HG02870 (cell line): ENCODE data around the gene PEAK3.
"Not testable (repeated sequence)": the region's sequence is repeated elsewhere in the genome, so short reads cannot be mapped to it uniquely, and the experiment has no call there.

Experiments used
- ATAC-seq: cut with Tn5 transposase; IDR thresholded peaks from one replicate; pipeline ENCODE4 v1.9.1; 2021; ENCODE audit warnings: mild to moderate bottlenecking, moderate library complexity; ENCODE audit not compliant: unreplicated experiment

Gene PEAK3

DNA sequence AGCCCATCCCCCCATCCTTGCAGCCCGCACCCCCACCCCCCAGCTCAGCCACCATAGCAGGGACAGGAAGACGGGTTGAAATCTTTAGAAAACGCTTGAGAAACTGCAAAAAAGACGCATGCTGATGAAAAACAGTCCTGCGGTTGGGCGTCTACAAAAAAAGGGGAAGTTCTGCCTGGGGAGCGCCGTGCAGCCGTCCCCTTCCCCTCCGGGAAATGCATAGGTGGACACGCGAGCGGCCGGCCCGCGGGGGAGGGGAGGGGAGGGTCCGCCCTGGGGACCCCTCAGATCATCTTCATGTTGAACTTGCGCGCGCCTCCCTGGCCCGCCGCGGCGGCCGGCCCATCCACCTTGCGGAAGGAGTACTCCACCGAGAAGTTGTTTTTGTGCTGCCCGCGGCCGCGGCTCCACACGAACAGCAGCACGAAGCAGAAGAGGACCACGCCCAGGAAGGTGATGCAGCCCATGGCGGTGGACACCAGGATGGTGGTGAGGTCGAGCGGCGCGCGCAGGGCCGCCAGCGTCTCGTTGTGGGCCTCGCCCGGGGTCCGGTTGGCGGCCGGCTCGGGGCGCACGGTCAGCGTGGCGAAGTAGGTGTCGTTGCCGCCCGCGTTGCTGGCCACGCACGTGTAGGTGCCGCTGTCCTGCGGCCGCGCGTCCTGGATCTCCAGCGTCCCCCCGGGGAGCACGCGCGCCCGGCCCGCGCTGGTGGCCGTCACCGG lies 7.9 kb upstream of the PEAK3 start:
- ATAC-seq = no peak

DNA sequence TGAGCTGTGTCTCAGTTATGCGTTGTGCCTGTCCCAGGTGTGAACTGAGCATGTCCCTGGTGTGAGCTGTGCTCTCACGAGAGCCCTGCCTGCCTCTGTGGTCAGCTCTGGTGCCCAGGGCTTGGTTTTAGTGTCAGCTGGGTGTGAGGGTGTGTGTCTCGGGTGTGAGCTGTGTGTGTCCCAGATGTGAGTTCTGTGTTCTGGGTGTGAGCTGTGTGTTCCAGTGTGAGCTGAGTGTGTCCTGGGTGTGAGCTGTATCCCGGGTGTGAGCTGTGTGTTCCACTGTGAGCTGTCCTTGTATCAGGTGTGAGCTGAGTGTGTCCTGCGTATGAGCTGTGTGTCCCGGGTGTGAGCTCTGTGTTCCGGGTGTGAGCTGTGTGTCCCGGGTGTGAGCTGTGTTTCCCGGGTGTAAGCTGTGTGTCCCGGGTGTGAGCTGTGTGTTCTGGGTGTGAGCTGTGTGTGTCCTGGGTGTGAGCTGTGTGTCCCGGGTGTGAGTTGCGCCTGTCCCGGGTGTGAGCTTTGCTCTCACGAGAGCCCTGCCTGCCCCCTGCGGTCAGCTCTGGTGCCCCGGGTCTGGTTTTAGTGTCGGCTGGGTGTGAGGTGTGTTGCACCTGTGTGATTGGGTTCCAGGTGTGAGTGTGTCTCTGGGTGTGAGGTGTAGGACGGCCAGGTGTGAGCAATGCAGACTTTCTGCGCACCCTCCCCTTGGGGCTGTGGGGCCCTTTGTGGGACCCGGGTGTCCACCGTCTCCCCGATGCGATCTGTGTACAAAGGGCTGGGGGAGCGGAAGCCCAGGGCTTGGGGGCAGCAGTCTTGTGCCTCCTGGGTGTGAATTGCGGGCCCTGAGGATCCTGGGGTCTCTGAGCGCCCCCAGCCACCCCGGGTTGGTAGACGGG lies 7.1 kb upstream of the PEAK3 start:
- ATAC-seq = no peak

DNA sequence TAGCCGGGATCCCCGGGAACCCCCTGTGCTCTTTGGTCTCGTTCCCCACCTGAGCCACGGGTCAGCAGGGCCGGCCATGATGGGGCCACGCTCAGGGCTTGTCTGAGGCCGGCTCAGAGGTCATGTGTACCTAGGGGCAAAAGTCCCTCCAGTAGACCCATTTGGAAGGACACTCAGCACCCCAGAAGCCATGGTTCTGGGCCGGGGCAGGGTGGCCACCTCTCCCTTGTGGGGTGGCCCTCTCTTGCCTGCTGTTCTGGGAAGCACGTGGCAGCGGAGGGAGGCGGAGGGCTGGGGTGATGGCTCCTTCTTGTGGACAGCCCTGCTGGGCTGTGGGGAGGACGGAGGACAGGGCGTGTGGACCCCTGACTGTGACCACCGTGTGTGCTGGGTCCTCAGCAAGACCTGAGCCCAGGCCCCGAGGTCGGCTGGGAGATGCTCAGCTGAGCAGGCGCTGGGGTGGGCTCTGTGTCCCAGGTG lies 6.4 kb upstream of the PEAK3 start:
- no peak for ATAC-seq

DNA sequence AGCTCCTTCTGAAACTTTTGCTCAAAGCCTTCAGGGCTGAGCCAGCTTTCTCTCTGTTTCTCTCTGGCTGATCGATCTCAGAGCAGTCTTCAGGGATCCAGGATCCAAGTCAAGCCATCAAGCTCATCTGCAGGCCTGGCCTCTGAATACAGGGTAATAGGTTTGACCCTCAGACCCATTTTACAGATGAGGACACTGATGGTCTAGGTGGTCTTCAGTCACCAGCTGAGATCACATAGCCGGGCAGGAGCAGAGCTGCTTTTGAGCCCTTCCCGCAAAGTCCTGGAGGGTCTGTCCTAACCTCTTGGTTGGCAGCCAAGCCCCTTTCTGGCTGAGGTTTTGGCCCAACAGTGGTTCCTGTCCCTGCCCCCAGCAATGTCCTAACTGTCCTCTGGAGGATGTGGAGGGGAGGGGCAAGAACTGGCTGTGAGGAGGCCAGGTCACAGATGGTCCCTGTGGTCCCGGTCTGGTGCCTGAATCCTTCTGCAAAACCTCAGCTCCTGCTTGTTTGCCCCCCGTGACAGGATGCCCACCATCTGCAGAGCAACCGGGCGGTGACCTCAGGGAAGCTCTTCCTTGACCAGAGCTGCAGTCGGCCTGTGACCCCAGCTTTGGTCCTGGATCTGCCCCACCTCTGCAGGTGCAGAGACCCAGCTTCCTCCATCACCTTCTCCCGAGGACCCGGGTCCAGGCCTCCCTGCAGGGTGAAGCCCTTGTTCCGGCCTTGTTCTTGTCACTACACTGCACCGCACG lies 5.8 kb upstream of the PEAK3 start:
- ATAC-seq = no peak

DNA sequence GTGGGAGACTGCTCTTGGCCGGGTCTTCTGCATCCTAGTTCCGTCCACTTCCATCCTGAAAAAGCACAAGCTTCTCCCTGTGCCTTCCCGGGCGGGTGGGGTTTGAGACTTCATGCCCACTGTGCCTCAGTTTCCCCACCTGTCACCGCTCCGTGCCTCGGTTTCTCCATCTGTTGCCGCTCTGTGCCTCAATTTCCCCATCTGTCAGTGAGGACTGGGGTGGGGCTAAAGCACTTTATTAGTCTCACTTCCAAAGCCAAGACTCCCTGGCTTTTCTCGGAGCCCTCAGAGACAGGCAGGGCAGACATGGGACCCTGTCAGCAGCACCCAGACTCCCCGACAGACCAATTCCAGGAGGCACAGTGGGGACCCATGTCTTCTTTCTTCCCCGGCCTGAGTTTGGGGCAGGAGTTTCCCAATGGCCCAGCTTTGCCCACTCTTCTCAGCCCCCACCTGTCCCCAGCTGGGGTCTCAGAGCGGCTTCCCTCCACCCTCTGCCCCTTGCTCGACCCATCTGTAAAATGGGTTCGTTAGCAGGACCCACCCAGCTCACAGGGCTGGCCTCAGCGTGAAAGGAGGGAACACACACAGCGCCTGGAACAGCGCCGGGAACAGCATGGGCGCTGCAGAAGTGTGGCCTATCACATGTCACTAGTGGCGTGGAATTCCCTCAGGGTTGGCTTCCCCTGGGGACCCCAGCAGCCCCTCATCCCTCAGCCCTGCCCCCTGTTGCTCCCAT lies 4.6 kb upstream of the PEAK3 start:
- no peak for ATAC-seq

DNA sequence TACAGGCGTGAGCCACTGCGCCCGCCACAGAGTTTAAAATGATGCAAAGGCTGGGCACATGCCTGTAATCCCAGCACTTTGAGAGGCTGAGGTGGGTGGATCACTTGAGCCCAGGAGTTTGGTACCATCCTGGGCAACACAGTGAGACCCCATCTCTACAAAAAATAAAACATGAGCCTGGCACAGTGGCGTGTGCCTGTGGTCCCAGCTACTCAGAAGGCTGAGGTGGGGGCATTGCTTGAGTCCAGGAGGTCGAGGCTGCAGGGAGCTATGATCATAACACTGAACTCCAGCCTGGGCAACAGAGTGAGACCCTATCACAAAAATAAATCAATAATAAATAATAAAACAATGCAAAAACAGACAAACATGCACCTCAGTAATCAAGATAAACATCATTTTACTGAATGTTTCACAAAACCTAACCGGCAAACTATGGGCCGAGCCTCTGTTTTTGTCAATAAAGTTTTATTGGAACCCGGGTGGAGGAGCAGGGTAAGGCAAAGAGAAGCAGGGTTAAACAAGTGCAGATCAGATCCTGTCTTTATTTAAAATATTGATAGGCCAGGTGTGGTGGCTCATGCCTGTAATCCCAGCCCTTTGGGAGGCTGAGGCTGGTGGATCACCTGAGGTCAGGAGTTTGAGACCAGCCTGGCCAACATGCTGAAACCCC lies 2.0 kb upstream of the PEAK3 start:
- ATAC-seq = no peak

DNA sequence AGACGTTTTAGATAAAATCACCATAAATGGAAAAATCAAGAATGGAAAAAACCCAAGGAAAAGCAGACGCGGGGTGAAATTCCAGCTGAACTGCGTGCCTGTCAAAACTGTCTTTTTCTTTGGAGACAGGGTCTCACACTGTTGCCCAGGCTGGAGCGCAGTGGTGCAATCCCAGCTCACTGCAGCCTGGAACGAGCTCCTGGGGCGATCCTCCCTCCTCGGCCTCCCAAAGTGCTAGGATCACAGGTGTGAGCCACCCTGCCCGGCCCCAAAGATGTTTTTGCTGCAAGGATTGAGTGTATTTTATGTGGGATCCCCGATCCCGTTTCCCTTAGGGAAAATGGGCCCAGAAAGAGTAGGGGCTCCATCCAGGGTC lies 875 bp upstream of the PEAK3 start:
- no peak for ATAC-seq

DNA sequence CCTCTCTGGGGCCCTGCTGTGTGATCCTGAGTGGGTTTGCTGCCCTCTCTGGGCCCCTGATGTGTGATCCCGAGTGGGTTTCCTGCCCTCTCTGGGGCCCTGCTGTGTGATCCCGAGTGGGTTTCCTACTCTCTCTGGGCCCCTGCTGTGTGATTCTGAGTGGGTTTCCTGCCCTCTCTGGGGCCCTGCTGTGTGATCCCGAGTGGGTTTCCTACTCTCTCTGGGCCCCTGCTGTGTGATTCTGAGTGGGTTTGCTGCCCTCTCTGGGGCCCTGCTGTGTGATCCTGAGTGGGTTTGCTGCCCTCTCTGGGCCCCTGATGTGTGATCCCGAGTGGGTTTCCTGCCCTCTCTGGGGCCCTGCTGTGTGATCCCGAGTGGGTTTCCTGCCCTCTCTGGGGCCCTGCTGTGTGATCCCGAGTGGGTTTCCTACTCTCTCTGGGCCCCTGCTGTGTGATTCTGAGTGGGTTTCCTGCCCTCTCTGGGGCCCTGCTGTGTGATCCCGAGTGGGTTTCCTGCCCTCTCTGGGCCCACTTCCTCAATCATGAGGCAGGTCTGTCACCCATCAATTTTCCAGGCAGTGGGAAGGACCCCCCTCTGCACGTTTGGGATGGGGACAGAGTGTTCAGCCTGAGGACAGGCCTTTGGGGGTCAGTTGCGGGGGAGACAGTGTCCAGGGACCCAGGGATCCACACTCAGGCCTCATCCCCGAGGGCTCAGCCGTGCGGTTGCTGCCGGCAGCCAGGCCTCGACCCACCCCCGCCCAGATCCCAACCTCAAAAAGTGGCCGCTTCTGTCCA lies 512 bp downstream of the PEAK3 start:
- not testable (repeated sequence) for ATAC-seq

DNA sequence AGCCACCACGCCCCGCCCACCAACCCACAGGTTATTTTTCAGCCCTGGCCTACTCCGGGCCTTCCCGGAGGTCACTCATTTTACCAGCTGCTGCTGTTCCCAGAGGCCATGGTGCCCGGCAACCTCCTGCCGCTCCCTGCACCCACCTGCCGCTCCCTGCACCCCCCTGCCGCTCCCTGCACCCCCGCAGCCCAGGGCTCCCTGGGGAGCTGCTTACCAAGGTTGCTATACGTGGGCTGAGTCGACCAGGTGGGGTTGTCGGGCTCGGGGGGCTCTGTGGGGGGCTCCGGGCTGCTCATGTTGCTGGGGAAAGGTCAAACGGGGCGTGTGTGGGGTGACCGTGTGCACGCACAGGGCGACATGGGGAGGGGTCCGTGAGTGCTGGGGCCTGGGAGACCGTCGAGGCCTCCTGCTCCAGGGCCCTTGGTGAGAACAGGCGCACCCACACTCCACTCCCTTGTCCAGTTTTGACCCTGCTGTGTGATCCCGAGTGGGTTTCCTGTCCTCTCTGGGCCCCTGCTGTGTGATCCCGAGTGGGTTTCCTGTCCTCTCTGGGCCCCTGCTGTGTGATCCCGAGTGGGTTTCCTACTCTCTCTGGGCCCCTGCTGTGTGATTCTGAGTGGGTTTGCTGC lies 1.2 kb downstream of the PEAK3 start:
- ATAC-seq = no peak

DNA sequence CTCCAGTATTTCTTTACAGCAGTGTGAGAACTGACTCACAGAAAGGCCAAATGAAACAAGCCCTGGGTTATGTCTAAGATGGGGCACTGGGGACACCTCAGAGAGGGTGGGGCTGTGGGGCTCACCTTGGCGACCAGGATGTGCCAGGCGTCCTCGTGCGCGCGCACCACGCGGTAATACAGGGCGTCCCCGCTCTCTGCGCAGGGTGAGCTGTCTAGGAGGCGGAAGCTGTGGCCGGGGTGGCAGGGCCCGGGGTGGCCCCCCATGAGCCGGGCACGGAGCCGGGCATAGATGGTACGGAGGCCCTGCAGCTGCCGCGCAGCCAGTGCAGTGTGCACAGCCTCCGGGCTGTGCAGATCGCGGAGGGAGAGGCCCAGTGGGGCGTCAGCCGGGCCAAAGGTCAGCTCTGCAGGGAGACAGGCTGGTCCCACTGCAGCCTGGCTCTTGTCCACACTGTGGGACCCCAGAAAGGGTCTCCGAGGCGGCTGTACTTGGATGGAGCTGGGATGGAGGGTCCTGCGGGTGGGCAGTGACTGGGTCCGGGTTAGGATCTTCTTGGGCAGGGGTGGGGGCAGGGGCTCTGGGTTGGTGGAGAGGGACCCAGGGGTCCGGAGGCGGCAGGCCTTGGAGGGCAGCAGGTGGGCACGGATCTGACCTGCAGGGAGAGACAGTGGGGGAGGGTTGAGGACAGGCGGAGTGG lies 3.4 kb downstream of the PEAK3 start:
- ATAC-seq = no peak

DNA sequence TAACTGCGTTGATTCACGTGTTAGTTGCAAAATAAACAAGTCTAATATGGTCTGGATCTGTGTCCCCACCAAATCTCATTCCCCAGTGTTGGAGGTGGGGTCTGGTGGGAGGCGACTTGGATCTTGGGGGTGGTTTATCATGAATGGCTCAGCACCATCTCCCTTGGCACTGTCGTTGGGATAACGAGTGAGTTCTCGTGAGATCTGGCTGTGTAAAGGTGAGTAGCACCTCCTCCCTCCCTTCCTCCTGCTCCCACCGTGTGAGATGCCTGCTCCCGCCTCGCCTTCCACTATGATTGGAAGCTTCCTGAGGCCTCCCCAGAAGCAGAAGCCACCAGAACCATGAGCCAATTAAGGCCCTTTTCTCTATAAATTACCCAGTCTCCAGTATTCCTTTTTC lies 4.8 kb downstream of the PEAK3 start:
- no peak for ATAC-seq

DNA sequence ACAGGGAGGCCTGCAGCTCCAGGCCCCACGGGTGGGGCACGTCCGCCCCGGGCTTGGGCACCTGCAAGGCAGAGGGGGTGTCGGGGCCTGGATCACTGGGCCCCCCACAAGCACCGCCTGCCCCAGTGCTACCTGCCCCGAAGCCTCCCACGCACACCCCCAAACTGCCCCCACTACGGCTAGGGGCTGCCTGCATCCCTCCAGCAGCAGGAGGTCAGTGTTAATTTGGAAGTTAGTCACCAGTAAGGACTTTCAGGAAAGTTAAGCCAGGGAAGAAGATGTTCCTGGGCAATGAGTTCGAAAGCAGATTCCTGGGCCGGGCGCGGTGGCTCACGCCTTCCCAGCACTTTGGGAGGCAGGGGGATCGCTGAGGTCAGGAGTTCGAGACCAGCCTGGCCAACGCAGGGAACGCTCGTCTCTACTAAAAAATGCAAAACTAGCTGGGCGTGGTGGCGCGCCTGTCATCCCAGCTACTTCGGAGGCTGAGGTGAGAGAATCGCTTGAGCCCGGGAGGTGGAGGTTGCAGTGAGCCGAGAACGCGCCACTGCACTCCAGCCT lies 5.5 kb downstream of the PEAK3 start:
- ATAC-seq = no peak

DNA sequence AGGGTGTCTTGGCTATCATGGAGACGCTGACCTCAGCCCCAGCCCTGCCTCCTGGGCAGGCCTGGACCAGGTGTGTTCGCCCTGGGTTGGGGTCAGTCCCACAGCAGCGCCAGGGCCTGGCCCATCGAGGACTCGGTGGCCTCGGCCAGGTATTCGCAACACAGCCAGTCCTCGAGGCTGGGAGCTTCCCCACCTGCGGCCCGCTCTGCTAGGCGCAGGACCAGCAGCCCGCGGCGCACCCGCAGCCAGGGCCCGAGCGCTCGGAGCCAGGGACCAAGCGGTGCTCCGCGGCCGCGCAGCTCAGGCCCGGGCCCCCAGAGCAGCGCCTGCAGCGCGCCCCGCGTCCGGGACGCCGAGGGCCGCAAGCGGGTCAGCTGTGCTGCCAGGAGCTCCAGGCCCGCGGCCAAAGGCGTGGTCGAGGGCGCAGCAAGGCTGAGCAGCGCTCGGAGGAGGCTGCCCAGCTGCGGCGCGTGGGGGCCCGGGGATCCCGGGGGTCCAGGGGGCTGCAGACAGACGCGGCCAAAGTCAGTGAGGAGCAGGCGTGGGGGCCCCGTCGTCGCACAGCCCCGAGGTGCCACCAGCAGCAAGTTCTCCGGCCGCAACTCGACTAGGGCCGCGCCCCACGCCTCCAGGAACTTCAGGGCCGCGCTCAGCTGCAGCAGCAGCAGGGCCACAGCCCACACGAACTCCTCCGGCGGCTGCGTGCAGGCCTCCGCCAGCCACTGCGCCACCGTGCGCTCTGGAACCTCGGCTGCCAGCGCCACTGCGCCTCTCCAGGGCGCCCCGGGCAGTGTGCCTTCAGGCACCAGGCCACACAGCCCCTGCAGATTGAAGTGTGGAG lies 6.2 kb downstream of the PEAK3 start:
- no peak for ATAC-seq

DNA sequence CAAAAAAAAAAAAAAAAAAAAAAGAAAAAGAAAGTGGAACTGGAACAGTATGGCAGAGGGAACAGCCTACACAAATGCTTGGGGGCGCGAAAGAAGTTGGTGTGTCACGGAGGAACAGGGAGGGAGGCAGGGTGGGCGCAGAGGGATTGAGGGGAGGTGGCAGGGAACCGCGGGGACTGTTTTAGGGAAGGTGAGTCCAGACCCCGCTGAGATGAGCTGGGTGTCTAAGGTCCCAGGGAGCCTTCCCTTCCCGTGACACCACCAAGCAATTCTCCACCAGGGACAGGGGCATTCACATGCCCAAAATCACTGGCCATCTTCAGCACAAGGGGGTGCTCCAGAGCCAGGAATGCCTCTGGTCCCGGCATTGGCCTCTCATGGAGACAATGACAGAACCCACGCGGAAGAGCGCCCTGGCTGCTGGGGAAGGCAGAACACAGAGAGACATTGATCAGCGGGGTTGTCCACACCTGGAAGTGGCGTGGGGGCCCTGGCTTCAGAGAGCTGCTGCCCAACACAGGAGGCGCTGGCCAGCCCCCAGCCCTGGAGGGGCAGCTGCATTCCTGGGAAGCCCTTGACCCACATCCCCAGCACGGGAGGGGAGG lies 6.9 kb downstream of the PEAK3 start:
- ATAC-seq = no peak

DNA sequence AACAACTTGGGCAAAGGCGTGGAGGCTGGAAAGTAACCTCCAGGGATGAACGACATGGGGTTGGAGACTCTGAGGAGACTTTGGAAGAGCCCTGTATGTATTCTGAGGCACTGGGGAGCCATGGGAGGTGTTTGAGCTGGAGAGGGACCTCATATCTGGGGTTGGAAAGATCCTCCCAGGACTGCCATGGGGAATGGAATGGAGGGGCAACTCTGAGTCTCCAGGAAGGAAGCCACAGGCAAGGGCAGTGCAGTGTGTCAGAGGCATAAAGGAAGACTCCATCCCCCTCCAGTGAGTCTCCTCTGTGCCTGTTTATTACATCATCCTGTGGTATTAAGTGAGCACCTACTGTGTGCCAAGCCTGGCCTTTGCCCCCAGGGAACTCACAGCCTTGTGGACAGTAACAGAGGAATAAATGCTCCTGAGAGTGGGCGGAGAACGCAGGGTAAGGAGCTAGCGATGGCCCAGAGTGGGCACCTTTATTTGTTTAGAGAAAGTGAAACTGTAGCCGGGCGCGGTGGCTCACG lies 7.7 kb downstream of the PEAK3 start:
- ATAC-seq = no peak

DNA sequence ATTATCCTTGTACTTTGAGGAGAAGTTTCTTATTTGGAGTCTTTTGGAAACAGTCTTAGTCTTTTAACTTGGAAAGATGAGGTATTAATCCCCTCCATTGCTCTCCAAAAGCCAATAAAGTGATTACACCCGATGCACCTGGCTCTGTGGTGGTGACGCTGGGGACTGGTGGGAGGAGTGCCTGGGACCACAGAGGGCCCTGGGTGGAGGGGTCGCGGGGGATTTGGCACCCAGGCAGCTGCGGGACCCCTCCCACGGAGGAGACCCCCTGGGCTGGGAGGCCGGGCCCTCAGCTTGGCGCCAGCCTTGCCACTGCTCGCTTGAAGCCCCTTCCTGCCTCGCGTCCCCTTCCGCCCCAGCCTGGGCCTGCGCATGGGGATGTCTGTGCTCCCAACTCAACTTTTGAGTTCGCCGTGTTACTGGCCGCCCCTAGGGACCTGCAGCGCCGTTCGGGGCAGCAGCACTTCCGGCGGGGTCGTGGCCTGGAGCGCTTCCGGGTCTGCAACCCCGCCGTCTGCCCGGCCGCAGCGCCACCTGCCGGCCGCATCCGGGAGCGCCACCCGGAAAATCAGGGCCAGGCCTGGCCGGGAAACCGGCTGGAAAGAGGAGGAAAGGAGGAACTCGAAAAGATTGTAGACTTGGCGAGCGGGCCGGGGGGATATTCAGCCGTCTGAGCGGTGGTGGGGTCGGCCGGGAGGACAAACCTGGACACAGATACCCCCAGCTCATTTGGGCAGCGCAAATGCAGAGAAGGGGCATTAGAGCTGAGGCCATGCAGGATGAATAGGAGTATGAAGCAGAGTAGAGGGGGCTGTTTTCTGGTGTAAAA lies 8.4 kb downstream of the PEAK3 start:
- ATAC-seq = no peak
